ENCODE results near the gene UBE2D2. TPM values are rescaled to one million over a fixed set of nuclear protein-coding genes. Genes with fewer than 3 reads are reported as not detected.

The UBE2D2 gene
- total RNA-seq, 1 donor from 2014 or later = 166 TPM

- peak overlapping the region; percentile 36 for H3K4me3 Mint-ChIP-seq
- H3K27ac Mint-ChIP-seq (ENCODE audit: unreplicated experiment) = no peak overlapping the region
Measured at GRCh38 chr5:139639619-139640380, 78.7 kb downstream of the UBE2D2 start.

GRCh38 chr5:139640421-139641115 is 79.4 kb downstream of the UBE2D2 start:
- no peak overlapping the region for H3K27ac Mint-ChIP-seq (ENCODE audit: unreplicated experiment)
- peaks cover 32% of the 10 kb centered on the region for H3K27me3 Mint-ChIP-seq (ENCODE audit: low read depth)

More at GRCh38 chr5:139639619-139640380, 78.7 kb downstream of the UBE2D2 start:
- peaks cover 24% of the 10 kb centered on the region for H3K27me3 Mint-ChIP-seq (ENCODE audit: low read depth)
- TF ChIP-seq CTCF (conservative IDR thresholded peaks at IDR 0.05) = no peak
- H3K36me3 Mint-ChIP-seq (ENCODE audit: low read depth) = no peaks in the 10 kb centered on the region
- no peak for DNase-seq (ENCODE audit: low read depth, low spot score)
- H3K9me3 Mint-ChIP-seq = no peaks in the 10 kb centered on the region
- peaks cover 59% of the 10 kb centered on the region for H3K4me1 Mint-ChIP-seq

GRCh38 chr5:139641116-139642080 is 80.3 kb downstream of the UBE2D2 start:
- peaks cover 32% of the 10 kb centered on the region for H3K27me3 Mint-ChIP-seq (ENCODE audit: low read depth)
- no peak for DNase-seq (ENCODE audit: low read depth, low spot score)
- no peak for TF ChIP-seq CTCF (conservative IDR thresholded peaks at IDR 0.05)

More at GRCh38 chr5:139640421-139641115, 79.4 kb downstream of the UBE2D2 start:
- H3K9me3 Mint-ChIP-seq = no peaks in the 10 kb centered on the region
- H3K4me1 Mint-ChIP-seq = peaks cover 53% of the 10 kb centered on the region
- H3K36me3 Mint-ChIP-seq (ENCODE audit: low read depth) = no peaks in the 10 kb centered on the region
- no peak for DNase-seq (ENCODE audit: low read depth, low spot score)
- TF ChIP-seq CTCF (conservative IDR thresholded peaks at IDR 0.05) = no peak
- peak overlapping the region; percentile 36 for H3K4me3 Mint-ChIP-seq

GRCh38 chr5:139642213-139642612 is 81.1 kb downstream of the UBE2D2 start:
- DNase-seq (ENCODE audit: low read depth, low spot score) = no peak
- Mint-ChIP-seq H3K27ac (ENCODE audit: unreplicated experiment) (no peak overlapping the region), H3K9me3 (no peaks in the 10 kb centered on the region), H3K27me3 (ENCODE audit: low read depth) (peaks cover 40% of the 10 kb centered on the region), H3K4me3 (peak overlapping the region; percentile 69), H3K36me3 (ENCODE audit: low read depth) (no peaks in the 10 kb centered on the region), H3K4me1 (peaks cover 46% of the 10 kb centered on the region)
- no peak for TF ChIP-seq CTCF (conservative IDR thresholded peaks at IDR 0.05)

More at GRCh38 chr5:139641116-139642080, 80.3 kb downstream of the UBE2D2 start:
- Mint-ChIP-seq H3K36me3 (ENCODE audit: low read depth) (no peaks in the 10 kb centered on the region), H3K27ac (ENCODE audit: unreplicated experiment) (no peak overlapping the region), H3K4me3 (peak overlapping the region; percentile 69), H3K4me1 (peaks cover 46% of the 10 kb centered on the region), H3K9me3 (no peaks in the 10 kb centered on the region)

Data from neural crest cell (in vitro differentiated cells).